Bronchial epithelial cell (primary cell): ENCODE results near the gene TNS3. TPM values are rescaled to one million over a fixed set of nuclear protein-coding genes. Genes with fewer than 3 reads are reported as not detected.

Experiments
- DNase-seq: peaks from one replicate; pipeline ENCODE4 v3.0.0-alpha.2; 2010; ENCODE audit warnings: low read depth
- FAIRE-seq: peaks from 2 replicates; lab custom pipeline; 2011; peaks lifted over from hg19 to GRCh38; lab: Jason Lieb, UNC
- H3K27me3 ChIP-seq: 2 replicates; pipeline ENCODE4 v1.5.1; 2011; ENCODE audit warnings: low read length; ENCODE audit not compliant: control insufficient read depth, insufficient read depth
- H3K36me3 ChIP-seq: 2 replicates; pipeline ENCODE4 v1.5.1; 2011; ENCODE audit warnings: low read length; ENCODE audit not compliant: control insufficient read depth, insufficient read depth
- H3K4me3 ChIP-seq: 2 replicates; pipeline ENCODE4 v1.5.1; 2011; ENCODE audit warnings: mild to moderate bottlenecking, low read depth, low read length, control low read depth
- CTCF ChIP-seq: IDR thresholded peaks from 2 replicates; pipeline ENCODE4 v1.5.1; 2011; ENCODE audit warnings: mild to moderate bottlenecking, moderate library complexity, low read length, control low read depth, inconsistent platforms; ENCODE audit not compliant: insufficient read depth, severe bottlenecking
- total RNA-seq: library from RNA; depleted of rRNA; stranded (reverse); fragments of >200 nt; gene quantifications from 2 replicates; pipeline ENCODE4 v1.2.1, GENCODE V29; 2014

TNS3 gene
- total RNA-seq, 1 donor from 2014 or later: 2.6 TPM

- H3K27me3 ChIP-seq: no peaks in the 10 kb centered on the region
- no peak overlapping the region for H3K4me3 ChIP-seq
- no peak for TF ChIP-seq CTCF
- no peaks in the 10 kb centered on the region for H3K36me3 ChIP-seq
- FAIRE-seq (no peak), DNase-seq (peak; percentile 58)
Measured at GRCh38 chr7:47377741-47378140, 204.2 kb downstream of the TNS3 start.

- TF ChIP-seq CTCF: no peak
- H3K27me3 ChIP-seq: no peaks in the 10 kb centered on the region
Measured at GRCh38 chr7:47376991-47377616, 204.8 kb downstream of the TNS3 start.

GRCh38 chr7:47375121-47375938 lies 206.6 kb downstream of the TNS3 start:
- Histone ChIP-seq H3K36me3 (no peaks in the 10 kb centered on the region), H3K27me3 (no peaks in the 10 kb centered on the region), H3K4me3 (no peak overlapping the region)
- DNase-seq (peak; percentile 25), FAIRE-seq (peak; percentile 47)
- TF ChIP-seq CTCF: no peak

More at GRCh38 chr7:47376991-47377616, 204.8 kb downstream of the TNS3 start:
- DNase-seq: no peak
- no peak for FAIRE-seq
- no peak overlapping the region for H3K4me3 ChIP-seq
- no peaks in the 10 kb centered on the region for H3K36me3 ChIP-seq

GRCh38 chr7:47374538-47374937 lies 207.4 kb downstream of the TNS3 start:
- DNase-seq: no peak
- no peak overlapping the region for H3K4me3 ChIP-seq
- no peak for TF ChIP-seq CTCF
- no peak for FAIRE-seq
- H3K27me3 ChIP-seq: no peaks in the 10 kb centered on the region
- no peaks in the 10 kb centered on the region for H3K36me3 ChIP-seq

- no peak for FAIRE-seq
- DNase-seq: no peak
- Histone ChIP-seq H3K36me3 (no peaks in the 10 kb centered on the region), H3K27me3 (no peaks in the 10 kb centered on the region), H3K4me3 (no peak overlapping the region)
- TF ChIP-seq CTCF: no peak
Measured at GRCh38 chr7:47373871-47374451, 207.9 kb downstream of the TNS3 start.
